KOPT-K1 (cell line): Measurements from ENCODE around the gene NCAPG2.

Experiments used
- H3K27ac ChIP-seq: fragments of 200-600 bp; sonication (generic); 2 replicates; pipeline ENCODE4 v1.5.1; 2016; ENCODE audit warnings: antibody characterized with exemption, mild to moderate bottlenecking, low read depth, low read length; ENCODE audit not compliant: poor library complexity, severe bottlenecking
- H3K36me3 ChIP-seq: fragments of 200-600 bp; sonication (generic); 2 replicates; pipeline ENCODE4 v1.5.1; 2017; ENCODE audit warnings: antibody characterized with exemption, mild to moderate bottlenecking, low read length, moderate library complexity; ENCODE audit not compliant: insufficient read depth
- H3K9me3 ChIP-seq: fragments of 200-600 bp; sonication (generic); 2 replicates; pipeline ENCODE4 v1.5.1; 2017; ENCODE audit warnings: antibody characterized with exemption, low read length, mild to moderate bottlenecking; ENCODE audit not compliant: insufficient read depth, poor library complexity, severe bottlenecking

Gene NCAPG2

GRCh38 chr7:158620418-158620817 lies 84.2 kb downstream of the NCAPG2 start:
- H3K27ac ChIP-seq: no peak overlapping the region
- no peaks in the 10 kb centered on the region for H3K9me3 ChIP-seq
- peaks cover 81% of the 10 kb centered on the region for H3K36me3 ChIP-seq

DNA sequence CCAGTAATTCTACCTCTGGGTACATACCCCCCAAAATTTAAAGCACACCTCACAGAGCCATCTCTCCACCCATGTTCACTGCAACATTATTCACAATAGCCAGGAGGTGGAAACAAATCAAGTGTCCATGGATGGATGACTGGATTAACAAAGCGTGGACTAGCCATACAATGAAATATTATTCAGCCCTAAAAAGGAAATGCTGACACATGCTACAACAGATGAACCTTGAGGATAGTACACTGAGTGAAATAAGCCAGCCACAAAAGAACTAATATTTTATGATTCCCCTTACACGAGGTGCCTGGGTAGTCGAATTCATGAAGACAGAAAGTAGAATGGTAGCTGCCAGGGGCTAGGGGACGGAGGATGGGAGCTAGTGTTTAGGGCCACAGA lies 85.9 kb downstream of the NCAPG2 start:
- Histone ChIP-seq H3K9me3 (no peaks in the 10 kb centered on the region), H3K27ac (no peak overlapping the region), H3K36me3 (peaks cover 76% of the 10 kb centered on the region)

- no peak overlapping the region for H3K27ac ChIP-seq
These were observed 86.9 kb downstream of the NCAPG2 start for GRCh38 chr7:158617737-158618128.

DNA sequence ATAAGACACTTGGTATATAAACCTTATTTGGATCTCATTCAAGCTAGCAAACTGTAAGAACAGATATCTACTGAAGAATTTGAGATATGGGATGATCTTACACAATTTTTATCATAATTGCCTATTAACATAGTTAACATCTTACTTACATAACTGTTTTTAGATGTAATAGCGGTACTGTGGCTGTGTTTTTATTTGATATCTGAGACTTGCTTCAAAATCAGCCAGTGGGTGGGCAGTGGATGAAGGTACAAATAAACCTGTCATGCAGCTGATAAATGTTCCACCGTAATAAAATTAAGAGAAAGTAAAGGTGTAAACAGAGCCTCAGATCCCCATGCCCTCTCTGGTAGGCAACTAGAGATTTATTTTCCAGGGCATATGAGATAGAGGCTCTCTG lies 88.6 kb downstream of the NCAPG2 start:
- Histone ChIP-seq H3K9me3 (no peaks in the 10 kb centered on the region), H3K27ac (no peak overlapping the region), H3K36me3 (peaks cover 74% of the 10 kb centered on the region)

More at GRCh38 chr7:158617737-158618128, 86.9 kb downstream of the NCAPG2 start:
- Histone ChIP-seq H3K36me3 (peaks cover 76% of the 10 kb centered on the region), H3K9me3 (no peaks in the 10 kb centered on the region)

- H3K27ac ChIP-seq: no peak overlapping the region
- H3K36me3 ChIP-seq: peaks cover 84% of the 10 kb centered on the region
These were observed 89.9 kb downstream of the NCAPG2 start for GRCh38 chr7:158614700-158615099.

DNA sequence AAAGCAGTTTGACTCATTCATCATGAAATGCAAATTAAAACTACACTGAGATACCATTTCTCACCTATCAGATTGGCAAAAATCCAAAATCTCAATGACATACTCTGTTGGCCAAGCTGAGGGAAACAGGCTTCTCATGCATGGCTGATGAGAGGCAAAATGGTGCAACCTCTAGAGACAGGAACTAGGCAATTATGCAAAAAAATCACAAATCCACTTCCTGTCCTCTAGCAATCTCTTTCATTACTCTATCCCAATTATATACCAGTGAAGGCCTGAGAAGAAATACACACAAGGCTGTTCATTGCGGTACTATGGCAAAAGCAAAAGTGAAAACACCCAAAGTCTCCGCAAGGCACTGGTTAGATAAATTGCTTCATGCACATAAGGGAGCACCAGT lies 91.1 kb downstream of the NCAPG2 start:
- peak overlapping the region; percentile 4 for H3K27ac ChIP-seq
- peaks cover 87% of the 10 kb centered on the region for H3K36me3 ChIP-seq
- H3K9me3 ChIP-seq: no peaks in the 10 kb centered on the region

More at GRCh38 chr7:158614700-158615099, 89.9 kb downstream of the NCAPG2 start:
- no peaks in the 10 kb centered on the region for H3K9me3 ChIP-seq

- Histone ChIP-seq H3K9me3 (no peaks in the 10 kb centered on the region), H3K36me3 (peaks cover 87% of the 10 kb centered on the region), H3K27ac (peak overlapping the region; percentile 4)
These were observed 92.1 kb downstream of the NCAPG2 start for GRCh38 chr7:158612546-158612945.

DNA sequence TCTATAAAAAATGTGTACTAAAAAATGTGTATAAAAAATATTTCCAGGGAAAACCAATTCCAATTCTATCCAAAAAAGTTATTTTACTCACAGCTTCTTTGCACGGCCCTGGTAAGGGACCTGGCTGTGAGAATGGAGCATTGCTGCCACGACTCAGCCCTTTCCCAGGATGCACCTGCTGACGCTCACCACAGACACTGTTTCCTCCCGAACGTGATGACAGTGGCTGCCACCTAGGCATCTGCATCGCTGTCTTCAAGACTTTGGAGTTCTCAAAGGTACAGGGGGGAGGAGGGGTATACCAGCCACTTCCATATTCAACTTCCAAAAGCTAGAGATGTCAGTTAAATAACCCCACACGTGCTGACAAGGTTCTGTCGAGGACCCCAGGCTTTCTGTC lies 93.1 kb downstream of the NCAPG2 start:
- H3K27ac ChIP-seq: peak overlapping the region; percentile 19
- peaks cover 87% of the 10 kb centered on the region for H3K36me3 ChIP-seq
- H3K9me3 ChIP-seq: no peaks in the 10 kb centered on the region

GRCh38 chr7:158609313-158609974 lies 95.2 kb downstream of the NCAPG2 start:
- H3K36me3 ChIP-seq: peaks cover 82% of the 10 kb centered on the region
- H3K27ac ChIP-seq: peak overlapping the region; percentile 2
- H3K9me3 ChIP-seq: no peaks in the 10 kb centered on the region

DNA sequence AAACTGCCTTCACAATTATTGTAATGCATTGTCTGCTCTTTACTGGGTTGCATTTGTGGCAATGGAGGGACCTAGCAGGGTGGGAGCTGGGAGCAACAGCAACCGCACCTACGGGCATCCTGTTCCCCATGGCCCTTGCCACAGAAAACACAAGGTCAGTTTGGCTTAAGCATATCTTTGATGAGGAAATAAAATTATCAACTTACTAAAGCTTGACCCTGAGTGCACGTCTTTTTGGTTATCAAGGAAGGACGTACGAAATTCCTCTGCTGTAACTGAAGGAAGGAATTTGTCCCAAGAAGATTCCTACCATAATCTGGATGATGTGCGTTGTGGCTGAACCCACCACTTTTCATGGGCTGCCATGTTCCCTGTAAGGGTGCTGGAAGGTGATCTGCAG lies 97.0 kb downstream of the NCAPG2 start:
- no peak overlapping the region for H3K27ac ChIP-seq
- no peaks in the 10 kb centered on the region for H3K9me3 ChIP-seq
- H3K36me3 ChIP-seq: peaks cover 72% of the 10 kb centered on the region

DNA sequence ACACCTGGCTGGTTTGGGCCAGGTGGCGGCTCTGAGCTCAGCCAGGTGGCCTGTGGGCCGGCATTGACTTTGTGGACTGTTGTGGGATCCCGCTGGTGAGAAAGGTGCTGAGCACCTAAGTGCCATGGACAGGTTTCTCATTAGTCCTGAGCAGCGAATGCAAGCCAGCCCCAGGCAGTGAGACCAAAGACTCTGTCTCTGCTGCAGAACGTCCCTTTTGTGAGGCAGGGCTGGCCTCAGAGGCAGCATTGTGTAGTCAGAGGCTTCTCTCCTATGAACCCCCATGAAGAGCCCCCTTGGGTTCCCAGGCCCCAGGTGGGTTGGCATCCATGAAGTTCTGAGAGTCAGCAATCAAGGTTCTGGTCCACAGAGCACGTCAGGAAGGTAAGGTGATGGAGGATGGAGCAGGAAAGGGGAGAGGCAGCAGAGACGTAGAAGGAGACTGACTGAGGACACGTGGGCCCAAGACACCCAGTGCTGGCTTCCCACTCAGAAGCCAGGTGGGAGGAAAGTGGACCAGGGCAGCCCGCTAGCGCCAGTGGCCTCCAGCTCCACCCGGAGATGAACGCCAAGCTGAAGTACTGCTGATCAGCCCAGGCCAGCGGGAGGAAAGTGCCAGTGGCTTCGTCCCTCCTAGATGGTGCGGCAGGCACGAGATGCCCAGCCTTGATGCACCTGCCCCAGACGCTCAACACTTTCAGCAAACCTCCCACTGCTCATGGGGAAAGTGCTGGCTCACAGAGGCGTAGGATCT lies 97.8 kb downstream of the NCAPG2 start:
- no peaks in the 10 kb centered on the region for H3K9me3 ChIP-seq
- no peak overlapping the region for H3K27ac ChIP-seq
- peaks cover 74% of the 10 kb centered on the region for H3K36me3 ChIP-seq

DNA sequence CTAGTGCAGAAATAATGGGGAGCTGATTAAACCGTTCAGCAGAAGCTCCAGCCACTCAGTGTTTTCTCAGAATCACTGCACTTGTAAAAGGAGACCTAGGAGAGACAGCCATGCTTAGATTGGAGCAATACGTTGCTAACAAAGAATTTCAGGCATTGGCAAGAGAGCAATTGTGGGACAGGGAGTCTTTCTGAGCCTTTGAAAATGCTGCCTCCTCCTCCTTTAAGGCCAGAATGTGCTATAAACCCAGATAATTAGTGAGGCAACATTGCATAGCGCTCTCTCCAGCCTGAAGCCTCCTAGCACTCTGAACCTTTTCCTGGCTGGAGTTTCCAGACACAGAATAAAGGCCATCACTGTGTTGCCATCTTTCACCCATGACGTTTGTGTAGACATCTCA lies 98.5 kb downstream of the NCAPG2 start:
- Histone ChIP-seq H3K9me3 (no peaks in the 10 kb centered on the region), H3K36me3 (peaks cover 79% of the 10 kb centered on the region)

DNA sequence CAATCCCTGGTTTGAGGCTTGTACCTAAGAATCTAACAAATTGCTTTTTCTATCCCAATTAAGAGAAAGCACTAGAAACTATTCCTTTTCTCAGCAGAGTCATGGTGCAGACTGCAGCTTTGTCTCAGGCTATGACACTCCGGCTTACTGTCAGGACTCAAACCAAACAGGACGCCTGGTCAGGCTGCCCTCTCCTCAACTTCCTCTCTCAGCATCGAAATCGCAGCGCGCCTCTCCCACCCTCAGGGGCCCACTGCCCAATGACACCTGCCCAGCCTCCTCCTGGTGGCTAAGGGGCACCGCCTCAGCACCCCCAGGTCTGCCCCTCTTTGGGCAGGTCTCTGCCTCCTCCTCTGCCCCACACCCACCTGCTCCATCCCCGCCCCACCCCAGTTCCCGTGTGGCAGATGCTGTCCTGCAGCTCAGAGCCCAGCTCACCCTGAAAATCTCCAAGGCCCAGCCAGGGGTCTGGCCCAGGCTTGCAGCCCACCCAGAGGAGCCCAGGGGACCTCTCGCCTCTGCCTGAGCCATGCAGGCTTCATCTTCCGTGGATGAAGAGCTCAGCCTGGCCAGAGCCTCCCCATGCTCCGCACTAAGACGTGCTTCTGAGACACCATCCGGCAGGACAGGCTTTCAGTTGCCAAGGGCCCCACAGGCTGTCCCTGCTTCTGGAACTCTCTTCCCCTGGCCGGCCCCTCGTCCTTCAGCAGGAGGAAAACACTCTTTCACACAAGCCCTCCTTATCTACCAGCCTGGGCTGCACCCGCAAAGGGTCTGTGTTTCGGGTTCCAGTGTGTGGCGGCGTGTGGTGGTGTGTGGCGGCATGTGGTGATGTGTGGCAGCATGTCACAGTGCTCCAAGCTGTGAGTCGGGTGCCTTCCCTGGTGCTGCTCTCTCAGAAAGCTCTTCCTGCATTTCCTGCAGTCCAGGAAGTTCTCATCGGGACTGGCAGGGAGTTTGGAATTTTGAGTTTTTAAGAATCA lies 100.5 kb downstream of the NCAPG2 start:
- Histone ChIP-seq H3K27ac (no peak overlapping the region), H3K36me3 (peaks cover 73% of the 10 kb centered on the region), H3K9me3 (no peaks in the 10 kb centered on the region)

More for the DNA sequence above, 98.5 kb downstream of the NCAPG2 start:
- H3K27ac ChIP-seq: no peak overlapping the region

DNA sequence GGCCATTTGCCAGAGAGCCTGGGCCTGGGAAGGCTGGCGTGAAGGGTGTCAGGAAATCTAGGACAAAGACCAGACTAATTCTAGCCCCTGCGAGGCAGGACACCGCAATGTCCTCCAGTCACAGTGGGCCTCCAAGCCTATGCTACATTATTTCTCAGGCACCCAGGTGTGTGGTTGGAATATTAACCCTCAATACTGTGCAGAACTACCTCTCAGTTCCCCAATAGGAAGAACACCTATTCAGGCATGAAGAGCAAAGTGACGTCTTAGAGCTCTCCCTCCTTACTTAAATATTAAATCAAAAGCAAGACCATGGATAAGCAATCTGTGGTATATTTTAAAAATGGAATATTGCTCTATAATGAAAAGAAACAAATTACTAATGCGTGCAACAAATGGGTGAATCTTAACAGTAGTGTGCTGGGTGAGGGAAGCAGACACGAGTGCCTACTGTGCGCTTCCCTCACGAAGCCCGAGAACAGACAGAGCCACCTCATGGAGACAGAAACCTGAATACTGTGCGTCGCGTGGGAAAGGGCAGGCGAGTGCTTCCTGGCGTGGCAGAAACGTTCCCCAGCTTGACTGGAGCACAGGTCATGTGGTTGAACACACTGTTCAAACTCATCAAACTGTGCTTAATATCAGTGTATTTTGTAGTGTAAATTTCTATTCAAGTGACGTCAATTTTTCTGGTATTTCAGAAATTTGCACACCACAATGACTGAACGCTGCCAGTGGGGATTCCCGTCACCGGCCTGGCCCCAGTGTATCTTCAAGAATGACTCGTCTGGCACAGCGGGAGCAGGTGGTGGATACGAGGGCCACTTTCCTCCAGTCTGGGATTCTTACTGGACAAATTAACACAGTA lies 101.5 kb downstream of the NCAPG2 start:
- H3K9me3 ChIP-seq: no peaks in the 10 kb centered on the region
- peaks cover 64% of the 10 kb centered on the region for H3K36me3 ChIP-seq
- H3K27ac ChIP-seq: no peak overlapping the region
